ENCODE results near the gene USP35.

DNA sequence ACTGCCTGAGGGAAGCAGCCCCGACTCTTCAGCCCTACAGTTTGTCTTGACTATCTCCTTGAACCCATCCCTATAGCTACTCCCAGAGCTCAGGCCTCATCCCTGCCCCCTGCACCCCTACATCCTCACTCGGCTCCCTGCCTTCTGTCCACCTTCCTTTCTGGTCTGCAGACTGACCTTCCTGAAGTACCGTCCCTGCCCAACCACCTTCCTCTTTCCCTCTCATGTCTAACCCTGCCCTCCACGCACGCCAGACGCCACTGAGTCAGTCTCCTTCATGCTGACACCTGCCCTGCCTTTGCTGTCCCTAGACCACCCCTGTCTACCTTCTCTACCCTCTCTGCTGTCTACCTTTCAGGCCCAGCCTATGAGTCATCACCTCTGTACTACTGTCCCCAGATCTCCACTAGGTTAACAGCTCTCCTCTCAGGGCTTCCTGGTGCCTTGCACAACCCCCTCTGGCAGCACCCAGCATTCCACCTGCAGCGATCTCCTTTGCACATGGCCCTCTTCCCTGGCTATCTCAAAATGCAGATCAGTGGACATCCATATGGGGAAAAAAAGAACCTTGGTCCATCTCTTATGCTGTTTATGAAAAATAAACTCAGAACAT lies 9.2 kb upstream of the USP35 start:
- TF ChIP-seq EP300 (IDR thresholded peaks at IDR 0.05; ENCODE audit: borderline replicate concordance) (no peak), CREB1 (IDR thresholded peaks at IDR 0.05; ENCODE audit: low read depth) (no peak), YY1 (IDR thresholded peaks at IDR 0.05; ENCODE audit: low read depth) (no peak), CEBPB (IDR thresholded peaks at IDR 0.05) (no peak), RAD21 (IDR thresholded peaks at IDR 0.05; ENCODE audit: low read depth) (no peak)
